ENCODE data around the gene MAD1L1. TPM values are rescaled to one million over a fixed set of nuclear protein-coding genes. Genes with fewer than 3 reads are reported as not detected.

Gene MAD1L1
- total RNA-seq, 2 donors from 2014 or later = 81.3 to 115 TPM

GRCh38 chr7:2227699-2228098, 5.0 kb downstream of the MAD1L1 start:
- no peaks in the 10 kb centered on the region for H3K27me3 Mint-ChIP-seq
- no peaks in the 10 kb centered on the region for H3K9me3 ChIP-seq (ENCODE audit: control insufficient read depth, low read length, poor library complexity, severe bottlenecking)
- no peak overlapping the region for H3K4me3 Mint-ChIP-seq
- peaks cover 23% of the 10 kb centered on the region for H3K4me1 Mint-ChIP-seq
- ATAC-seq (no peak), DNase-seq (no peak)
- H3K27ac Mint-ChIP-seq = no peak overlapping the region
- H3K36me3 Mint-ChIP-seq (ENCODE audit: low read depth) = peaks cover 3% of the 10 kb centered on the region

GRCh38 chr7:2225830-2226229, 6.9 kb downstream of the MAD1L1 start:
- H3K27ac Mint-ChIP-seq = peak overlapping the region; percentile 32
- ATAC-seq = no peak

GRCh38 chr7:2225336-2225735, 7.4 kb downstream of the MAD1L1 start:
- H3K4me1 Mint-ChIP-seq = peaks cover 16% of the 10 kb centered on the region
- H3K9me3 ChIP-seq (ENCODE audit: control insufficient read depth, low read length, poor library complexity, severe bottlenecking) = no peaks in the 10 kb centered on the region
- H3K36me3 Mint-ChIP-seq (ENCODE audit: low read depth) = peaks cover 5% of the 10 kb centered on the region
- no peak overlapping the region for H3K4me3 Mint-ChIP-seq
- H3K27ac Mint-ChIP-seq = peak overlapping the region; percentile 16
- H3K27me3 Mint-ChIP-seq = no peaks in the 10 kb centered on the region
- ATAC-seq = no peak
- DNase-seq = no peak

More at GRCh38 chr7:2225830-2226229, 6.9 kb downstream of the MAD1L1 start:
- Mint-ChIP-seq H3K36me3 (ENCODE audit: low read depth) (peaks cover 5% of the 10 kb centered on the region), H3K4me1 (peaks cover 16% of the 10 kb centered on the region), H3K27me3 (no peaks in the 10 kb centered on the region), H3K4me3 (no peak overlapping the region)
- H3K9me3 ChIP-seq (ENCODE audit: control insufficient read depth, low read length, poor library complexity, severe bottlenecking) = no peaks in the 10 kb centered on the region
- DNase-seq = no peak

DNA sequence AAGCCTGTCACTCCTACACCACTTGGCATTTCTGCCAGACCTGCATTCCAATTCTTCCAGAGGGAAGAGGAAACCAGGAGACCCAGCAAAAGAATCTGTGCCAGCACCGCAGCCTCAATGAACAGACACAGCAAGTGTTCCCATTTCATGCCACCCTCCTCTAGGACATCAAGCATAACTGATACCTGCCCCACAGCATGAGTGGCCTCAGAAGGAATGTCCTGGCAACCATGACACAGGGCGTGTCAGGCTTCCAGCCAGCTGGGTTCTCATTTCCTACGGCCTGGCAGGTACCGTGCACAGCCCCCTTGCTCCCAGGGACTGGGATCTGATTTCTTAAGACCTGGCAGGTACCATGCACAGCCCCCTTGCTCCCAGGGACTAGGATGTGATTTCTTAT, 7.8 kb downstream of the MAD1L1 start:
- H3K36me3 Mint-ChIP-seq (ENCODE audit: low read depth) = peaks cover 5% of the 10 kb centered on the region
- ATAC-seq (no peak), DNase-seq (no peak)
- peaks cover 12% of the 10 kb centered on the region for H3K4me1 Mint-ChIP-seq
- no peaks in the 10 kb centered on the region for H3K27me3 Mint-ChIP-seq
- no peaks in the 10 kb centered on the region for H3K9me3 ChIP-seq (ENCODE audit: control insufficient read depth, low read length, poor library complexity, severe bottlenecking)
- peak overlapping the region; percentile 16 for H3K27ac Mint-ChIP-seq
- H3K4me3 Mint-ChIP-seq = no peak overlapping the region

DNA sequence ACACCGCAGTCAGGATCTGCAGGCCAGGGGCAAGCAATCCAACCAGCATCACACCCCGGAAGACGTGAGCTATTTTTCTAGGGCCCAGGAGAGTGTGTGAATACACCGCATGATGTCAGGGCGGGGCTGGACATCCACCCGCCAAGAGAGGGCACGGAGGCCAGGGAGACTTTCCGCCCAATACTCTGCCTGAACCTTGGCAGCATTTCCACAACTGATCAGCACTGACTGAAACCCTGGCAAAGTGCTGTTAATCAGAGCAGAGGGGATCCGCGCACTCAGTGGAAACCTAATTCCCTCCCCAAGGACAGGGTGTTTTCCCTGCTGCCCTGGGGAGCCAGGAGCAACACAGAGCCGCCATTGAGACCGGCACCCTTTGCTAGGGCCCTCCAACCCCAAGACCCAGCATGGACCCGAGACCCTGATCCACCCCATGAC, 8.2 kb downstream of the MAD1L1 start:
- H3K27ac Mint-ChIP-seq = no peak overlapping the region
- H3K36me3 Mint-ChIP-seq (ENCODE audit: low read depth) = peaks cover 5% of the 10 kb centered on the region
- ATAC-seq = no peak
- H3K4me3 Mint-ChIP-seq = no peak overlapping the region
- DNase-seq = no peak
- H3K4me1 Mint-ChIP-seq = peaks cover 10% of the 10 kb centered on the region
- no peaks in the 10 kb centered on the region for H3K27me3 Mint-ChIP-seq
- H3K9me3 ChIP-seq (ENCODE audit: control insufficient read depth, low read length, poor library complexity, severe bottlenecking) = no peaks in the 10 kb centered on the region

GRCh38 chr7:2223321-2223720, 9.4 kb downstream of the MAD1L1 start:
- Mint-ChIP-seq H3K4me3 (no peak overlapping the region), H3K27ac (no peak overlapping the region), H3K36me3 (ENCODE audit: low read depth) (peaks cover 5% of the 10 kb centered on the region), H3K27me3 (no peaks in the 10 kb centered on the region), H3K4me1 (peaks cover 10% of the 10 kb centered on the region)
- DNase-seq (no peak), ATAC-seq (no peak)
- no peaks in the 10 kb centered on the region for H3K9me3 ChIP-seq (ENCODE audit: control insufficient read depth, low read length, poor library complexity, severe bottlenecking)

DNA sequence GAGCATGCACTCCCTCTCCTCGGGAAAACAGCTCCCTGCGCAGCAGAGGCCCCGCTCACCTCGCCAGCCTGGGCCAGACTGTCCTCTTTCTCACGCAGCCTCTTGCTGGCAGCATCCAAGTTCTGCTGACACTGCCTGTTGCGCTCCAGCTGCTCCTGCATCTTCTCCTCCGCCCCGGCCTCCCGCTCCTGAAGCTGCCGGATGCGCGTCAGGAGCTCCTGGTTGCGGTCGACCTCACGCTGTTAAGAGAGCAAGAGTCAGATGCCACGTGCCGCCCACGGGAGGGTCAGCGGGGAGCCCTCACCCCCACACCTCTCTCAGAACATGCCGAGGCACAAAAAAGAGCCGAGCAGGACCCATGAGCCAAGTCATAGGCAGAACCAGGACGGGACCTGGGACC, 10.2 kb downstream of the MAD1L1 start:
- H3K9me3 ChIP-seq (ENCODE audit: control insufficient read depth, low read length, poor library complexity, severe bottlenecking) = no peaks in the 10 kb centered on the region
- no peak overlapping the region for H3K4me3 Mint-ChIP-seq
- peaks cover 6% of the 10 kb centered on the region for H3K4me1 Mint-ChIP-seq
- no peak for ATAC-seq
- no peak overlapping the region for H3K27ac Mint-ChIP-seq
- H3K36me3 Mint-ChIP-seq (ENCODE audit: low read depth) = peaks cover 7% of the 10 kb centered on the region
- no peak for DNase-seq
- H3K27me3 Mint-ChIP-seq = no peaks in the 10 kb centered on the region

GRCh38 chr7:2220954-2221353, 11.8 kb downstream of the MAD1L1 start:
- ATAC-seq (no peak), DNase-seq (no peak)
- peaks cover 9% of the 10 kb centered on the region for H3K4me1 Mint-ChIP-seq
- no peaks in the 10 kb centered on the region for H3K27me3 Mint-ChIP-seq
- H3K4me3 Mint-ChIP-seq = no peak overlapping the region
- no peak overlapping the region for H3K27ac Mint-ChIP-seq
- H3K36me3 Mint-ChIP-seq (ENCODE audit: low read depth) = peaks cover 12% of the 10 kb centered on the region
- no peaks in the 10 kb centered on the region for H3K9me3 ChIP-seq (ENCODE audit: control insufficient read depth, low read length, poor library complexity, severe bottlenecking)

GRCh38 chr7:2220506-2220905, 12.2 kb downstream of the MAD1L1 start:
- no peak for ATAC-seq
- Mint-ChIP-seq H3K27ac (no peak overlapping the region), H3K36me3 (ENCODE audit: low read depth) (peaks cover 13% of the 10 kb centered on the region), H3K27me3 (no peaks in the 10 kb centered on the region), H3K4me1 (peaks cover 12% of the 10 kb centered on the region), H3K4me3 (no peak overlapping the region)
- H3K9me3 ChIP-seq (ENCODE audit: control insufficient read depth, low read length, poor library complexity, severe bottlenecking) = no peaks in the 10 kb centered on the region
- no peak for DNase-seq

DNA sequence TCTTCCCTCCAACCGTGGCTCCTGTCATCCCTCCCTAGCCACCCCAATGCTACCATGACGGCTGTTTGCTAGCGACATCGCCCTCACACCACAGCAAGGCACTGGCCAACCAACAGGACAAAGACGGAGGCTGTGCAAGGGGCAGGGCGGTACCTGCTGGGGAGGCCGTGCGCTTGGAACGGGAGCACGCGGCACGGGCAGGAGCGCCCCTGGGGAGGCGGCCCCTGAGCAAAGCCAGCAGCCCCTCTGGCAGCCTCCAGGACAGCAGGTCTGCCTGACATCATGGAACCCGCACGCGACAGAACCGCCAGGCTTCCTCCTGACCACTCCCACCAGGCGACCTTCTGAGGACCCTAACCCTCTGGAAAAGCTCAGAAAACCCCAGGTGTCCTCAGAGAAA, 12.7 kb downstream of the MAD1L1 start:
- no peak overlapping the region for H3K4me3 Mint-ChIP-seq

GRCh38 chr7:2219606-2220005, 13.1 kb downstream of the MAD1L1 start:
- Mint-ChIP-seq H3K4me3 (no peak overlapping the region), H3K4me1 (peaks cover 17% of the 10 kb centered on the region), H3K27ac (no peak overlapping the region), H3K27me3 (no peaks in the 10 kb centered on the region), H3K36me3 (ENCODE audit: low read depth) (peaks cover 15% of the 10 kb centered on the region)
- H3K9me3 ChIP-seq (ENCODE audit: control insufficient read depth, low read length, poor library complexity, severe bottlenecking) = no peaks in the 10 kb centered on the region
- DNase-seq = no peak
- ATAC-seq = no peak

More for the DNA sequence above, 12.7 kb downstream of the MAD1L1 start:
- Mint-ChIP-seq H3K4me1 (peaks cover 15% of the 10 kb centered on the region), H3K27me3 (no peaks in the 10 kb centered on the region), H3K27ac (no peak overlapping the region), H3K36me3 (ENCODE audit: low read depth) (peaks cover 15% of the 10 kb centered on the region)
- ATAC-seq (no peak), DNase-seq (no peak)
- no peaks in the 10 kb centered on the region for H3K9me3 ChIP-seq (ENCODE audit: control insufficient read depth, low read length, poor library complexity, severe bottlenecking)

DNA sequence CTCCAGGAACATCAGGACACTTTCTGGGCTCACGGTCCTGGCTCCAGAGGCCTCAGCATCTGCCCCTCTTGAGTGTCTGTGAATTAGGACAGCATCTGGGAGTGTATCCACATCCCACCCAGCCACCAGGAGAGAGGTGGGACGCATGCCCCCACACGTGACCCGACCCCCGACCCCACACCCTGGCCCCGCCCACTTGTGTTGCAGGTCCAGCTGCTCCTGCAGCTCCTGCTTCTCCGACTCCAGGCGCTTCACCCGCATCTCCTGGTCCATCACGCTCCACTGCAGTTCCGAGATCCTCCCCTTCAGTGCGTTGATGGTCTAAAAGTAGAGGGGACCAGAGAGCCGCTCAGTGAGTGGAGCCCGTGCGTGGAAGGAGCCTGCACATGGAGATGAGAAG, 13.6 kb downstream of the MAD1L1 start:
- DNase-seq (no peak), ATAC-seq (no peak)
- Mint-ChIP-seq H3K27me3 (no peaks in the 10 kb centered on the region), H3K4me1 (peaks cover 16% of the 10 kb centered on the region), H3K27ac (no peak overlapping the region), H3K36me3 (ENCODE audit: low read depth) (peaks cover 15% of the 10 kb centered on the region), H3K4me3 (no peak overlapping the region)
- no peaks in the 10 kb centered on the region for H3K9me3 ChIP-seq (ENCODE audit: control insufficient read depth, low read length, poor library complexity, severe bottlenecking)

GRCh38 chr7:2218444-2218785, 14.3 kb downstream of the MAD1L1 start:
- Mint-ChIP-seq H3K4me3 (no peak overlapping the region), H3K36me3 (ENCODE audit: low read depth) (peaks cover 18% of the 10 kb centered on the region), H3K4me1 (peaks cover 19% of the 10 kb centered on the region), H3K27ac (no peak overlapping the region), H3K27me3 (no peaks in the 10 kb centered on the region)
- H3K9me3 ChIP-seq (ENCODE audit: control insufficient read depth, low read length, poor library complexity, severe bottlenecking) = no peaks in the 10 kb centered on the region
- no peak for ATAC-seq
- no peak for DNase-seq

- DNase-seq = no peak
- peaks cover 18% of the 10 kb centered on the region for H3K36me3 Mint-ChIP-seq (ENCODE audit: low read depth)
- no peaks in the 10 kb centered on the region for H3K27me3 Mint-ChIP-seq
- ATAC-seq = no peak
- H3K27ac Mint-ChIP-seq = no peak overlapping the region
- H3K4me1 Mint-ChIP-seq = peaks cover 19% of the 10 kb centered on the region
- H3K9me3 ChIP-seq (ENCODE audit: control insufficient read depth, low read length, poor library complexity, severe bottlenecking) = no peaks in the 10 kb centered on the region
- no peak overlapping the region for H3K4me3 Mint-ChIP-seq
These were observed 14.9 kb downstream of the MAD1L1 start for GRCh38 chr7:2217716-2218443.

All from T-helper 17 cell (primary cell).